WTC11 (cell line): ENCODE results near the gene CLMN. TPM values are rescaled to one million over a fixed set of nuclear protein-coding genes. Genes with fewer than 3 reads are reported as not detected.
"Not testable (repeated sequence)": the region's sequence is repeated elsewhere in the genome, so short reads cannot be mapped to it uniquely, and the experiment has no call there.

Experiments used
- ATAC-seq: fragments of 200-7000 bp; cut with Tn5 transposase; 2 replicates; pipeline ENCODE4 v1.10.0; 2021; ENCODE audit warnings: mild to moderate bottlenecking, moderate library complexity
- CTCF ChIA-PET: fragments of 300-600 bp; sonication (Branson Sonifier 250); formaldehyde crosslinking; loops from one replicate; lab custom pipeline; 2021; ENCODE audit warnings: antibody characterized with exemption; lab: Charles Lee
- POLR2A ChIA-PET: fragments of 350-600 bp; sonication (Branson Sonifier 250); formaldehyde crosslinking; loops from one replicate; lab custom pipeline; 2021; ENCODE audit warnings: antibody characterized with exemption; lab: Charles Lee
- DNase-seq: peaks from one replicate; pipeline ENCODE4 v3.0.0; 2021; ENCODE audit warnings: low spot score
- H3K27ac Mint-ChIP-seq: 2 replicates; pipeline ENCODE4 v1.8.0; 2021; ENCODE audit warnings: mixed read lengths
- H3K27me3 Mint-ChIP-seq: 2 replicates; pipeline ENCODE4 v1.8.0; 2021; ENCODE audit warnings: low read depth, mild to moderate bottlenecking, moderate library complexity, mixed read lengths
- H3K36me3 Mint-ChIP-seq: 2 replicates; pipeline ENCODE4 v1.8.0; 2021; ENCODE audit warnings: mixed read lengths
- H3K4me1 Mint-ChIP-seq: 2 replicates; pipeline ENCODE4 v1.8.0; 2022; ENCODE audit warnings: mixed read lengths
- H3K4me3 Mint-ChIP-seq: 2 replicates; pipeline ENCODE4 v1.8.0; 2021; ENCODE audit warnings: mild to moderate bottlenecking, moderate library complexity, mixed read lengths
- H3K9me3 Mint-ChIP-seq: 2 replicates; pipeline ENCODE4 v1.8.0; 2021; ENCODE audit warnings: mixed read lengths
- ATF1 ChIP-seq: sonication (generic); formaldehyde crosslinking; IDR thresholded peaks from 2 replicates; pipeline ENCODE4 v1.8.1; 2023; ENCODE audit warnings: mild to moderate bottlenecking, moderate library complexity, missing genetic modification reagents
- CREB1 ChIP-seq: sonication (generic); formaldehyde crosslinking; IDR thresholded peaks from 2 replicates; pipeline ENCODE4 v1.8.0; 2023; ENCODE audit warnings: mild to moderate bottlenecking, missing genetic modification reagents
- GABPB1 ChIP-seq: sonication (generic); formaldehyde crosslinking; IDR thresholded peaks from 2 replicates; pipeline ENCODE4 v1.8.1; 2023; ENCODE audit warnings: mild to moderate bottlenecking, missing genetic modification reagents
- IRF2 ChIP-seq: sonication (generic); formaldehyde crosslinking; IDR thresholded peaks from 2 replicates; pipeline ENCODE4 v1.8.0; 2022; ENCODE audit warnings: low read depth, missing genetic modification reagents, borderline replicate concordance
- NFYB ChIP-seq: sonication (generic); formaldehyde crosslinking; conservative IDR thresholded peaks from 2 replicates; pipeline ENCODE4 v1.8.0; 2022; ENCODE audit warnings: low read depth, missing genetic modification reagents
- ZNF232 ChIP-seq: sonication (generic); formaldehyde crosslinking; IDR thresholded peaks from 2 replicates; pipeline ENCODE4 v1.8.0; 2022; ENCODE audit warnings: mild to moderate bottlenecking, missing genetic modification reagents
- ZNF263 ChIP-seq: sonication (generic); formaldehyde crosslinking; IDR thresholded peaks from 2 replicates; pipeline ENCODE4 v1.8.1; 2022; ENCODE audit warnings: low read depth, mild to moderate bottlenecking, moderate library complexity, missing genetic modification reagents
- total RNA-seq: library from RNA; stranded (reverse); gene quantifications from 3 replicates; pipeline ENCODE4 v1.2.3, GENCODE V29; 2021
- TF ChIP-seq, protein P1 (sequence below): sonication (generic); formaldehyde crosslinking; IDR thresholded peaks from 2 replicates; pipeline ENCODE4 v1.8.0; 2023; ENCODE audit warnings: missing genetic modification reagents, mild to moderate bottlenecking, borderline replicate concordance
- TF ChIP-seq, protein P2 (sequence below): sonication (generic); formaldehyde crosslinking; IDR thresholded peaks from 2 replicates; pipeline ENCODE4 v1.8.0; 2022; ENCODE audit warnings: mild to moderate bottlenecking, missing genetic modification reagents
- TF ChIP-seq, protein P3 (sequence below): sonication (generic); formaldehyde crosslinking; IDR thresholded peaks from 2 replicates; pipeline ENCODE4 v1.8.1; 2022; ENCODE audit warnings: mild to moderate bottlenecking, missing genetic modification reagents, moderate library complexity, borderline replicate concordance
- TF ChIP-seq, protein P4 (sequence below): sonication (generic); formaldehyde crosslinking; IDR thresholded peaks from 2 replicates; pipeline ENCODE4 v1.8.0; 2022; ENCODE audit warnings: mild to moderate bottlenecking, missing genetic modification reagents
- TF ChIP-seq, protein P5 (sequence below): sonication (generic); formaldehyde crosslinking; IDR thresholded peaks from 2 replicates; pipeline ENCODE4 v1.8.0; 2022; ENCODE audit warnings: missing genetic modification reagents
- TF ChIP-seq, protein P6 (sequence below): fragments of 250-450 bp; sonication (Bioruptor Pico); IDR thresholded peaks from 2 replicates; pipeline ENCODE4 v1.9.0; 2021; ENCODE audit warnings: mild to moderate bottlenecking
- TF ChIP-seq, protein P7 (sequence below): sonication (generic); formaldehyde crosslinking; IDR thresholded peaks from 2 replicates; pipeline ENCODE4 v1.8.0; 2023; ENCODE audit warnings: mild to moderate bottlenecking, missing genetic modification reagents

The CLMN gene
- total RNA-seq, 1 experiment from 2014 or later = 12.2 TPM

DNA sequence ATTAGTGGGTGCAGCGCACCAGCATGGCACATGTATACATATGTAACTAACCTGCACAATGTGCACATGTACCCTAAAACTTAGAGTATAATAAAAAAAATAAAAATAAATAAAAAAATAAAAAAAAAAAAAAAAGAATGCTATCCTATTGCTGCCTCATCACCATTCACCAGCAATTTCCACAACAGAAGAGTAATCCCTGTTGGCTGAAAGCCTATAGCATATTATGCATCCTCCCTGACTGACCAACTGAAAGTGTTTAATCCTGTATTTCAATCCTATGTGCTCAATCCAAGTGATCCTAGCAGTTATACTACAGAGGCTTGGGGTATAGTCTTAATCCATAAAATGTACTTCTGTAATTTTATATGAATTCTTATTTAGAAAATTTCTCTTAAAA is 180.8 kb downstream of the CLMN start:
- ChIA-PET POLR2A (no interaction called here), CTCF (no interaction called here)
- Mint-ChIP-seq H3K9me3 (no peaks in the 10 kb centered on the region), H3K4me1 (peaks cover 72% of the 10 kb centered on the region), H3K4me3 (no peak overlapping the region), H3K27ac (no peak overlapping the region), H3K36me3 (0 out of 2 replicates have a peak, but pooled peaks cover 2% of the 10 kb centered on the region), H3K27me3 (no peaks in the 10 kb centered on the region)
- ATAC-seq (no peak), DNase-seq (no peak)
- TF ChIP-seq, protein P1, sequence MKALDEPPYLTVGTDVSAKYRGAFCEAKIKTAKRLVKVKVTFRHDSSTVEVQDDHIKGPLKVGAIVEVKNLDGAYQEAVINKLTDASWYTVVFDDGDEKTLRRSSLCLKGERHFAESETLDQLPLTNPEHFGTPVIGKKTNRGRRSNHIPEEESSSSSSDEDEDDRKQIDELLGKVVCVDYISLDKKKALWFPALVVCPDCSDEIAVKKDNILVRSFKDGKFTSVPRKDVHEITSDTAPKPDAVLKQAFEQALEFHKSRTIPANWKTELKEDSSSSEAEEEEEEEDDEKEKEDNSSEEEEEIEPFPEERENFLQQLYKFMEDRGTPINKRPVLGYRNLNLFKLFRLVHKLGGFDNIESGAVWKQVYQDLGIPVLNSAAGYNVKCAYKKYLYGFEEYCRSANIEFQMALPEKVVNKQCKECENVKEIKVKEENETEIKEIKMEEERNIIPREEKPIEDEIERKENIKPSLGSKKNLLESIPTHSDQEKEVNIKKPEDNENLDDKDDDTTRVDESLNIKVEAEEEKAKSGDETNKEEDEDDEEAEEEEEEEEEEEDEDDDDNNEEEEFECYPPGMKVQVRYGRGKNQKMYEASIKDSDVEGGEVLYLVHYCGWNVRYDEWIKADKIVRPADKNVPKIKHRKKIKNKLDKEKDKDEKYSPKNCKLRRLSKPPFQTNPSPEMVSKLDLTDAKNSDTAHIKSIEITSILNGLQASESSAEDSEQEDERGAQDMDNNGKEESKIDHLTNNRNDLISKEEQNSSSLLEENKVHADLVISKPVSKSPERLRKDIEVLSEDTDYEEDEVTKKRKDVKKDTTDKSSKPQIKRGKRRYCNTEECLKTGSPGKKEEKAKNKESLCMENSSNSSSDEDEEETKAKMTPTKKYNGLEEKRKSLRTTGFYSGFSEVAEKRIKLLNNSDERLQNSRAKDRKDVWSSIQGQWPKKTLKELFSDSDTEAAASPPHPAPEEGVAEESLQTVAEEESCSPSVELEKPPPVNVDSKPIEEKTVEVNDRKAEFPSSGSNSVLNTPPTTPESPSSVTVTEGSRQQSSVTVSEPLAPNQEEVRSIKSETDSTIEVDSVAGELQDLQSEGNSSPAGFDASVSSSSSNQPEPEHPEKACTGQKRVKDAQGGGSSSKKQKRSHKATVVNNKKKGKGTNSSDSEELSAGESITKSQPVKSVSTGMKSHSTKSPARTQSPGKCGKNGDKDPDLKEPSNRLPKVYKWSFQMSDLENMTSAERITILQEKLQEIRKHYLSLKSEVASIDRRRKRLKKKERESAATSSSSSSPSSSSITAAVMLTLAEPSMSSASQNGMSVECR (CRISPR knock-in tag) = no peak
- TF ChIP-seq, protein P2, sequence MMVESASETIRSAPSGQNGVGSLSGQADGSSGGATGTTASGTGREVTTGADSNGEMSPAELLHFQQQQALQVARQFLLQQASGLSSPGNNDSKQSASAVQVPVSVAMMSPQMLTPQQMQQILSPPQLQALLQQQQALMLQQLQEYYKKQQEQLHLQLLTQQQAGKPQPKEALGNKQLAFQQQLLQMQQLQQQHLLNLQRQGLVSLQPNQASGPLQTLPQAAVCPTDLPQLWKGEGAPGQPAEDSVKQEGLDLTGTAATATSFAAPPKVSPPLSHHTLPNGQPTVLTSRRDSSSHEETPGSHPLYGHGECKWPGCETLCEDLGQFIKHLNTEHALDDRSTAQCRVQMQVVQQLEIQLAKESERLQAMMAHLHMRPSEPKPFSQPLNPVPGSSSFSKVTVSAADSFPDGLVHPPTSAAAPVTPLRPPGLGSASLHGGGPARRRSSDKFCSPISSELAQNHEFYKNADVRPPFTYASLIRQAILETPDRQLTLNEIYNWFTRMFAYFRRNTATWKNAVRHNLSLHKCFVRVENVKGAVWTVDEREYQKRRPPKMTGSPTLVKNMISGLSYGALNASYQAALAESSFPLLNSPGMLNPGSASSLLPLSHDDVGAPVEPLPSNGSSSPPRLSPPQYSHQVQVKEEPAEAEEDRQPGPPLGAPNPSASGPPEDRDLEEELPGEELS (CRISPR knock-in tag) = no peak
- TF ChIP-seq CREB1 (CRISPR knock-in tag) (no peak), GABPB1 (CRISPR knock-in tag) (no peak), NFYB (no peak), ZNF263 (CRISPR knock-in tag) (no peak), IRF2 (CRISPR knock-in tag) (no peak), ATF1 (CRISPR knock-in tag) (no peak), ZNF232 (CRISPR knock-in tag) (no peak)
- TF ChIP-seq, protein P3, sequence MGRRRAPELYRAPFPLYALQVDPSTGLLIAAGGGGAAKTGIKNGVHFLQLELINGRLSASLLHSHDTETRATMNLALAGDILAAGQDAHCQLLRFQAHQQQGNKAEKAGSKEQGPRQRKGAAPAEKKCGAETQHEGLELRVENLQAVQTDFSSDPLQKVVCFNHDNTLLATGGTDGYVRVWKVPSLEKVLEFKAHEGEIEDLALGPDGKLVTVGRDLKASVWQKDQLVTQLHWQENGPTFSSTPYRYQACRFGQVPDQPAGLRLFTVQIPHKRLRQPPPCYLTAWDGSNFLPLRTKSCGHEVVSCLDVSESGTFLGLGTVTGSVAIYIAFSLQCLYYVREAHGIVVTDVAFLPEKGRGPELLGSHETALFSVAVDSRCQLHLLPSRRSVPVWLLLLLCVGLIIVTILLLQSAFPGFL (CRISPR knock-in tag) = no peak
- TF ChIP-seq, protein P4, sequence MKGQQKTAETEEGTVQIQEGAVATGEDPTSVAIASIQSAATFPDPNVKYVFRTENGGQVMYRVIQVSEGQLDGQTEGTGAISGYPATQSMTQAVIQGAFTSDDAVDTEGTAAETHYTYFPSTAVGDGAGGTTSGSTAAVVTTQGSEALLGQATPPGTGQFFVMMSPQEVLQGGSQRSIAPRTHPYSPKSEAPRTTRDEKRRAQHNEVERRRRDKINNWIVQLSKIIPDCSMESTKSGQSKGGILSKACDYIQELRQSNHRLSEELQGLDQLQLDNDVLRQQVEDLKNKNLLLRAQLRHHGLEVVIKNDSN (CRISPR knock-in tag) = no peak
- TF ChIP-seq, protein P5, sequence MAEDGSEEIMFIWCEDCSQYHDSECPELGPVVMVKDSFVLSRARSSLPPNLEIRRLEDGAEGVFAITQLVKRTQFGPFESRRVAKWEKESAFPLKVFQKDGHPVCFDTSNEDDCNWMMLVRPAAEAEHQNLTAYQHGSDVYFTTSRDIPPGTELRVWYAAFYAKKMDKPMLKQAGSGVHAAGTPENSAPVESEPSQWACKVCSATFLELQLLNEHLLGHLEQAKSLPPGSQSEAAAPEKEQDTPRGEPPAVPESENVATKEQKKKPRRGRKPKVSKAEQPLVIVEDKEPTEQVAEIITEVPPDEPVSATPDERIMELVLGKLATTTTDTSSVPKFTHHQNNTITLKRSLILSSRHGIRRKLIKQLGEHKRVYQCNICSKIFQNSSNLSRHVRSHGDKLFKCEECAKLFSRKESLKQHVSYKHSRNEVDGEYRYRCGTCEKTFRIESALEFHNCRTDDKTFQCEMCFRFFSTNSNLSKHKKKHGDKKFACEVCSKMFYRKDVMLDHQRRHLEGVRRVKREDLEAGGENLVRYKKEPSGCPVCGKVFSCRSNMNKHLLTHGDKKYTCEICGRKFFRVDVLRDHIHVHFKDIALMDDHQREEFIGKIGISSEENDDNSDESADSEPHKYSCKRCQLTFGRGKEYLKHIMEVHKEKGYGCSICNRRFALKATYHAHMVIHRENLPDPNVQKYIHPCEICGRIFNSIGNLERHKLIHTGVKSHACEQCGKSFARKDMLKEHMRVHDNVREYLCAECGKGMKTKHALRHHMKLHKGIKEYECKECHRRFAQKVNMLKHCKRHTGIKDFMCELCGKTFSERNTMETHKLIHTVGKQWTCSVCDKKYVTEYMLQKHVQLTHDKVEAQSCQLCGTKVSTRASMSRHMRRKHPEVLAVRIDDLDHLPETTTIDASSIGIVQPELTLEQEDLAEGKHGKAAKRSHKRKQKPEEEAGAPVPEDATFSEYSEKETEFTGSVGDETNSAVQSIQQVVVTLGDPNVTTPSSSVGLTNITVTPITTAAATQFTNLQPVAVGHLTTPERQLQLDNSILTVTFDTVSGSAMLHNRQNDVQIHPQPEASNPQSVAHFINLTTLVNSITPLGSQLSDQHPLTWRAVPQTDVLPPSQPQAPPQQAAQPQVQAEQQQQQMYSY (CRISPR knock-in tag) = no peak
- TF ChIP-seq, protein P6, sequence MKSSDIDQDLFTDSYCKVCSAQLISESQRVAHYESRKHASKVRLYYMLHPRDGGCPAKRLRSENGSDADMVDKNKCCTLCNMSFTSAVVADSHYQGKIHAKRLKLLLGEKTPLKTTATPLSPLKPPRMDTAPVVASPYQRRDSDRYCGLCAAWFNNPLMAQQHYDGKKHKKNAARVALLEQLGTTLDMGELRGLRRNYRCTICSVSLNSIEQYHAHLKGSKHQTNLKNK (CRISPR knock-in tag) = no peak
- TF ChIP-seq, protein P7, sequence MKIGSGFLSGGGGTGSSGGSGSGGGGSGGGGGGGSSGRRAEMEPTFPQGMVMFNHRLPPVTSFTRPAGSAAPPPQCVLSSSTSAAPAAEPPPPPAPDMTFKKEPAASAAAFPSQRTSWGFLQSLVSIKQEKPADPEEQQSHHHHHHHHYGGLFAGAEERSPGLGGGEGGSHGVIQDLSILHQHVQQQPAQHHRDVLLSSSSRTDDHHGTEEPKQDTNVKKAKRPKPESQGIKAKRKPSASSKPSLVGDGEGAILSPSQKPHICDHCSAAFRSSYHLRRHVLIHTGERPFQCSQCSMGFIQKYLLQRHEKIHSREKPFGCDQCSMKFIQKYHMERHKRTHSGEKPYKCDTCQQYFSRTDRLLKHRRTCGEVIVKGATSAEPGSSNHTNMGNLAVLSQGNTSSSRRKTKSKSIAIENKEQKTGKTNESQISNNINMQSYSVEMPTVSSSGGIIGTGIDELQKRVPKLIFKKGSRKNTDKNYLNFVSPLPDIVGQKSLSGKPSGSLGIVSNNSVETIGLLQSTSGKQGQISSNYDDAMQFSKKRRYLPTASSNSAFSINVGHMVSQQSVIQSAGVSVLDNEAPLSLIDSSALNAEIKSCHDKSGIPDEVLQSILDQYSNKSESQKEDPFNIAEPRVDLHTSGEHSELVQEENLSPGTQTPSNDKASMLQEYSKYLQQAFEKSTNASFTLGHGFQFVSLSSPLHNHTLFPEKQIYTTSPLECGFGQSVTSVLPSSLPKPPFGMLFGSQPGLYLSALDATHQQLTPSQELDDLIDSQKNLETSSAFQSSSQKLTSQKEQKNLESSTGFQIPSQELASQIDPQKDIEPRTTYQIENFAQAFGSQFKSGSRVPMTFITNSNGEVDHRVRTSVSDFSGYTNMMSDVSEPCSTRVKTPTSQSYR = no peak

DNA sequence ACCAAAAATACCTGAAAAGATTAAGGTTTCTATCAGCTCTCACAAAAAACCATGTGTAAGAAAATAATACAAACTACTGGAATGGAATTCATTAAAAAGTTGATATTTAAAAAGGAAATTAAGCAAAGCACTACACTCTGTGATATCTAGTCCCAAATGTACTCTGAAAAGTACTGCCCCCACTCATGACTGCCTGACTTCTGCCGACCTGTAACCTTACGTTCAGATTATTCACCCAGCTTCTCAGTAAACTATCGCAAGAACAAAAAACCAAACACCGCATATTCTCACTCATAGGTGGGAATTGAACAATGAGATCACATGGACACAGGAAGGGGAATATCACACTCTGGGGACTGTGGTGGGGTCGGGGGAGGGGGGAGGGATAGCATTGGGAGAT is 181.3 kb downstream of the CLMN start:
- H3K36me3 Mint-ChIP-seq, H3K27me3 Mint-ChIP-seq, ATAC-seq, H3K9me3 Mint-ChIP-seq, DNase-seq, H3K4me3 Mint-ChIP-seq, POLR2A ChIA-PET: not testable (repeated sequence)
- Mint-ChIP-seq H3K27ac (peak overlapping the region; percentile 96), H3K4me1 (peaks cover 70% of the 10 kb centered on the region)
- CTCF ChIA-PET = interaction anchor here (0.8 to 1.2 kb wide), 2 partner anchors 20 to 223 kb away, joined by 3 to 5 read pairs; no protein-coding TSS in a partner anchor
